ENCODE measurements around the gene PSMC3IP. TPM values are rescaled to one million over a fixed set of nuclear protein-coding genes. Genes with fewer than 3 reads are reported as not detected.
"Not testable (repeated sequence)": the region's sequence is repeated elsewhere in the genome, so short reads cannot be mapped to it uniquely, and the experiment has no call there.

PSMC3IP gene
- total RNA-seq = 10 to 100 TPM in 1 of 2 donors, 1 to 10 TPM in 1; 2.9 to 11.2 TPM

- H3K27ac ChIP-seq = peak within 1 kb of the TSS; percentile 83 to 86
- intact Hi-C loops (cut with DNase I) = loop anchor here (1.0 kb wide), 1 partner anchor 101 kb away; no protein-coding TSS in a partner anchor
- peaks cover 7% of the 10 kb centered on the region for H3K4me1 ChIP-seq (replicated peaks)
- WGBS = under 1% methylated on average over 48 of the region's 52 CpGs
- H3K4me3 ChIP-seq = peak within 1 kb of the TSS; percentile 54 to 58
- H3K27me3 ChIP-seq (replicated peaks; ENCODE audit: insufficient read depth) = no peaks in the 10 kb centered on the region
- H3K36me3 ChIP-seq = peaks cover 14 to 18% of the 10 kb centered on the region in 2 donors
- TF ChIP-seq CTCF (IDR thresholded peaks at IDR 0.05) = peak in 3 of 4 experiments; percentile 33 to 72 (median 60)
- TF ChIP-seq POLR2A (IDR thresholded peaks at IDR 0.05) = peak; percentile 69
- peak; percentile 99 for TF ChIP-seq POLR2AphosphoS5 (IDR thresholded peaks at IDR 0.05)
- H3K9me3 ChIP-seq = no peaks in the 10 kb centered on the region
- DNase-seq (ENCODE audit: low spot score) = peak; percentile 95
Measured at GRCh38 chr17:42577532-42578281, at the start of gene PSMC3IP. PSMC3IP (minus strand) TSS chr17:42577729; CDS start chr17:42577686, 43 bp downstream.

GRCh38 chr17:42623732-42624596, 46.4 kb upstream of the PSMC3IP start:
- DNase-seq (ENCODE audit: low spot score) = peak; percentile 75
- intact Hi-C loops (cut with DNase I) = no loop called here
- no peaks in the 10 kb centered on the region for H3K27me3 ChIP-seq (replicated peaks; ENCODE audit: insufficient read depth)
- TF ChIP-seq POLR2A (IDR thresholded peaks at IDR 0.05) (no peak), CTCF (IDR thresholded peaks at IDR 0.05) (peak in 1 of 4 experiments; percentile 18), POLR2AphosphoS5 (IDR thresholded peaks at IDR 0.05) (peak; percentile 94)
- H3K4me1 ChIP-seq (replicated peaks) = no peaks in the 10 kb centered on the region
- no peak overlapping the region for H3K4me3 ChIP-seq
- H3K9me3 ChIP-seq = no peaks in the 10 kb centered on the region
- H3K27ac ChIP-seq = peak overlapping the region; percentile 1 to 54
- 68% methylated on average over 7 of the region's 7 CpGs for WGBS
- no peaks in the 10 kb centered on the region for H3K36me3 ChIP-seq

- Histone ChIP-seq H3K36me3 (no peaks in the 10 kb centered on the region), H3K27me3 (replicated peaks; ENCODE audit: insufficient read depth) (no peaks in the 10 kb centered on the region), H3K27ac (no peak overlapping the region), H3K9me3 (no peaks in the 10 kb centered on the region), H3K4me1 (replicated peaks) (peaks cover 3% of the 10 kb centered on the region), H3K4me3 (no peak overlapping the region)
- DNase-seq (ENCODE audit: low spot score) = no peak
- 94% methylated on average over 2 of the region's 2 CpGs for WGBS
- no peak for TF ChIP-seq POLR2AphosphoS5 (IDR thresholded peaks at IDR 0.05)
- no peak for TF ChIP-seq POLR2A (IDR thresholded peaks at IDR 0.05)
- no peak for TF ChIP-seq CTCF (IDR thresholded peaks at IDR 0.05)
- intact Hi-C loops (cut with DNase I) = no loop called here
Measured at GRCh38 chr17:42623271-42623670, 45.7 kb upstream of the PSMC3IP start.

- H3K27ac ChIP-seq; H3K4me3 ChIP-seq; H3K27me3 ChIP-seq (replicated peaks; ENCODE audit: insufficient read depth); DNase-seq (ENCODE audit: low spot score); intact Hi-C loops (cut with DNase I); H3K4me1 ChIP-seq (replicated peaks); H3K36me3 ChIP-seq; H3K9me3 ChIP-seq: not testable (repeated sequence)
- WGBS = 93% methylated on average over 3 of the region's 3 CpGs
Measured at GRCh38 chr17:42621987-42622386, 44.5 kb upstream of the PSMC3IP start.

DNA sequence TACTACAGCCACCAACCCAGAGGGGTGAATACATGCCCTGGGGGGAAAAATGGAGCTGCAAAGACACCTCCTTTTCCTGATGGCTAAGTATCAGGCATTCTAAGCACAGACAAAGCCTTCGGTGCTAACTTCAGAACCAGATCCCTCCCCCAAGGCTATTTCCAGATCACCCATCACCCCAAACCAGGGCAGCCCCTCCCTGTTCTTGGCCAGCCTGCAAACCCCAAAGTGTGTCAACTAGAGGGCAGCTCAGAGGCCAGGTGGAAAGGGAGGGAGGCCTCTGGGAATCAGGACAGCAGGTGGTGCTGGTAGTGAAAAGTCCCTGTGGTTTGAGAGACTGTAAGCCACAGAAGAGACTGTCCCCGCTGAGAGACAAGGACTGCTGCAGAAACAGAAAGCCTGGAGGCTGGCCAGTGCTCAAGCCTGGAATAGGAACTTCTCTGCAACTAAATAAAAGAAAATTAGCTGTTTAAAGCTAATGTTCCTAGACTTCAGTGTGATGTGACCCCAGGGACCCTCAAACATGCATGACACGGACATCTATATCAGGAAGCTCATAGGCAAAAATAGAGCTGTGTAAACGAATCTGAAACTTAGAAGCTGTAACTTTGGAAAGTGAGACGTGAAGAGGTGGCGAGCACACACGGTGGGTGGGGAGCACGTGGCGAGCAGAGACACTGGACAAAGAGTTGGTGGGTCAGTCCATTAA, 41.1 kb upstream of the PSMC3IP start:
- intact Hi-C loops (cut with DNase I) = no loop called here
- WGBS = 41% methylated on average over 9 of the region's 9 CpGs
- DNase-seq (ENCODE audit: low spot score) = peak; percentile 63
- H3K27me3 ChIP-seq (replicated peaks; ENCODE audit: insufficient read depth) = no peaks in the 10 kb centered on the region
- peak overlapping the region; percentile 26 to 37 for H3K27ac ChIP-seq
- no peaks in the 10 kb centered on the region for H3K9me3 ChIP-seq
- peaks cover 3% of the 10 kb centered on the region for H3K4me1 ChIP-seq (replicated peaks)
- H3K4me3 ChIP-seq = no peak overlapping the region
- TF ChIP-seq POLR2AphosphoS5 (IDR thresholded peaks at IDR 0.05) (peak; percentile 64), CTCF (IDR thresholded peaks at IDR 0.05) (peak in 2 of 4 experiments; percentile 47 to 61), POLR2A (IDR thresholded peaks at IDR 0.05) (no peak)
- H3K36me3 ChIP-seq = no peaks in the 10 kb centered on the region
